ENCODE data around the gene GHRH. TPM values are rescaled to one million over a fixed set of nuclear protein-coding genes. Genes with fewer than 3 reads are reported as not detected.

The GHRH gene
- total RNA-seq, 1 experiment from 2014 or later, result not detected

DNA sequence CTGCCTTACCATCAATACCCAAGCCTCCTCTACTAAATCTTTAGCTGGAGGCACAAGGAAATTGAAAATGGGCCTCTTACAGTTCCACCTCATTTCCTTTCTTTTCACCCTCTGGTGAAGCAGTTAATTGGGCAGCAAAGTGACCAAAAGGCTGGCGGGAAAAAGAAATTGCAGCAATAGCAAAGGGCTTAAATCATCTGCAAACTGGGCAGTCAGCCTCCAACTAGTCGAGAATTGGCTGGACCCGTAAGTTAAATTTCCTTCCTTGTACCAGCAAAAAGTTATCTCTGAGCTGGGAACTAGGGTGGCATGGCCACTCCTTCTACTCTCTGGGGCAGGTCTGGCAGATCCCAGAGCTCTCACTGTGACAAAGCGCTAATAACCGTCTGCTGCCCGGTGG, 33.5 kb downstream of the GHRH start:
- TF ChIP-seq, protein P1, sequence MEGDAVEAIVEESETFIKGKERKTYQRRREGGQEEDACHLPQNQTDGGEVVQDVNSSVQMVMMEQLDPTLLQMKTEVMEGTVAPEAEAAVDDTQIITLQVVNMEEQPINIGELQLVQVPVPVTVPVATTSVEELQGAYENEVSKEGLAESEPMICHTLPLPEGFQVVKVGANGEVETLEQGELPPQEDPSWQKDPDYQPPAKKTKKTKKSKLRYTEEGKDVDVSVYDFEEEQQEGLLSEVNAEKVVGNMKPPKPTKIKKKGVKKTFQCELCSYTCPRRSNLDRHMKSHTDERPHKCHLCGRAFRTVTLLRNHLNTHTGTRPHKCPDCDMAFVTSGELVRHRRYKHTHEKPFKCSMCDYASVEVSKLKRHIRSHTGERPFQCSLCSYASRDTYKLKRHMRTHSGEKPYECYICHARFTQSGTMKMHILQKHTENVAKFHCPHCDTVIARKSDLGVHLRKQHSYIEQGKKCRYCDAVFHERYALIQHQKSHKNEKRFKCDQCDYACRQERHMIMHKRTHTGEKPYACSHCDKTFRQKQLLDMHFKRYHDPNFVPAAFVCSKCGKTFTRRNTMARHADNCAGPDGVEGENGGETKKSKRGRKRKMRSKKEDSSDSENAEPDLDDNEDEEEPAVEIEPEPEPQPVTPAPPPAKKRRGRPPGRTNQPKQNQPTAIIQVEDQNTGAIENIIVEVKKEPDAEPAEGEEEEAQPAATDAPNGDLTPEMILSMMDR (conservative IDR thresholded peaks at IDR 0.05), result no peak
- no peak overlapping the region for H3K27ac ChIP-seq (ENCODE audit: insufficient read length, low read depth, low read length)
- no peaks in the 10 kb centered on the region for H3K79me1 ChIP-seq (ENCODE audit: insufficient read depth, low read depth, low read length, poor library complexity, severe bottlenecking)
- no peaks in the 10 kb centered on the region for H3K27me3 Mint-ChIP-seq (ENCODE audit: low read depth)
- DNase-seq, result no peak
- WGBS (ENCODE audit: extremely low coverage, insufficient read length, low lambda C conversion rate), result no CpG with 5 or more reads among the region's 6 CpGs
- peaks cover 47 to 50% of the 10 kb centered on the region in 2 experiments for H3K4me1 Mint-ChIP-seq
- H2BK20ac ChIP-seq (ENCODE audit: low read depth, low read length, poor library complexity, severe bottlenecking), result no peak overlapping the region
- no peak overlapping the region for H4K91ac ChIP-seq (ENCODE audit: insufficient read length, low read depth, low read length)
- H3K4ac ChIP-seq (ENCODE audit: low read depth, low read length), result no peak overlapping the region
- H3K14ac ChIP-seq (ENCODE audit: insufficient read depth, low read length), result no peak overlapping the region
- no peak overlapping the region for H3K9ac ChIP-seq (ENCODE audit: extremely low read depth, insufficient read length, low read length)
- no peak overlapping the region for H4K8ac ChIP-seq (replicated peaks; ENCODE audit: insufficient read length, low read depth, low read length)
- no peaks in the 10 kb centered on the region for H4K20me1 ChIP-seq (ENCODE audit: control insufficient read depth, insufficient read depth, insufficient read length)
- H3K27ac Mint-ChIP-seq, result peak overlapping the region; percentile 33 to 96 (median 92)
- no peak overlapping the region for H2AFZ ChIP-seq (ENCODE audit: low read length)
- H3K23me2 ChIP-seq (ENCODE audit: insufficient read length, low read depth, low read length, poor library complexity, severe bottlenecking), result no peaks in the 10 kb centered on the region
- peaks cover 12% of the 10 kb centered on the region for H3K4me1 ChIP-seq (ENCODE audit: insufficient read depth, low read length)
- H2BK15ac ChIP-seq (ENCODE audit: low read depth, low read length), result no peak overlapping the region
- no peak overlapping the region for H3K23ac ChIP-seq (ENCODE audit: insufficient read length, low read depth, low read length)
- no peak overlapping the region for H3K56ac ChIP-seq (ENCODE audit: insufficient read length, low read depth, low read length)
- no peaks in the 10 kb centered on the region for H3K27me3 ChIP-seq (ENCODE audit: insufficient read depth, low read length)
- H4K5ac ChIP-seq (ENCODE audit: insufficient read length, low read depth, low read length), result no peak overlapping the region
- H2BK5ac ChIP-seq (ENCODE audit: insufficient read length, low read length), result no peak overlapping the region
- H3K36me3 Mint-ChIP-seq (ENCODE audit: insufficient read depth in 1 of 3, low read depth in 3 of 3), result peaks cover 54 to 94% (median 82%) of the 10 kb centered on the region in 3 experiments
- no peaks in the 10 kb centered on the region for H3K9me3 Mint-ChIP-seq
- H3K4me3 Mint-ChIP-seq, result no peak overlapping the region
- H3K79me2 ChIP-seq (ENCODE audit: insufficient read depth, low read length), result no peaks in the 10 kb centered on the region
- no peak overlapping the region for H2AK5ac ChIP-seq (ENCODE audit: insufficient read length, low read length)
- H2BK120ac ChIP-seq (ENCODE audit: low read depth, low read length, poor library complexity, severe bottlenecking), result no peak overlapping the region
- H2BK12ac ChIP-seq (ENCODE audit: insufficient read length, low read depth, low read length), result no peak overlapping the region
- H3K4me2 ChIP-seq (ENCODE audit: insufficient read depth, insufficient read length, low read length), result no peak overlapping the region
- H3K18ac ChIP-seq (ENCODE audit: insufficient read length, low read depth, low read length), result no peak overlapping the region
- no peaks in the 10 kb centered on the region for H3K9me3 ChIP-seq (ENCODE audit: control insufficient read depth, low read depth, low read length)
- H3T11ph ChIP-seq (ENCODE audit: low read length), result no peak overlapping the region
